ENCODE data around the gene SUPT16H. TPM values are rescaled to one million over a fixed set of nuclear protein-coding genes. Genes with fewer than 3 reads are reported as not detected.

Gene SUPT16H
- total and polyA plus RNA-seq, 2 experiments from 2014 or later: 61.2 to 61.7 TPM

DNA sequence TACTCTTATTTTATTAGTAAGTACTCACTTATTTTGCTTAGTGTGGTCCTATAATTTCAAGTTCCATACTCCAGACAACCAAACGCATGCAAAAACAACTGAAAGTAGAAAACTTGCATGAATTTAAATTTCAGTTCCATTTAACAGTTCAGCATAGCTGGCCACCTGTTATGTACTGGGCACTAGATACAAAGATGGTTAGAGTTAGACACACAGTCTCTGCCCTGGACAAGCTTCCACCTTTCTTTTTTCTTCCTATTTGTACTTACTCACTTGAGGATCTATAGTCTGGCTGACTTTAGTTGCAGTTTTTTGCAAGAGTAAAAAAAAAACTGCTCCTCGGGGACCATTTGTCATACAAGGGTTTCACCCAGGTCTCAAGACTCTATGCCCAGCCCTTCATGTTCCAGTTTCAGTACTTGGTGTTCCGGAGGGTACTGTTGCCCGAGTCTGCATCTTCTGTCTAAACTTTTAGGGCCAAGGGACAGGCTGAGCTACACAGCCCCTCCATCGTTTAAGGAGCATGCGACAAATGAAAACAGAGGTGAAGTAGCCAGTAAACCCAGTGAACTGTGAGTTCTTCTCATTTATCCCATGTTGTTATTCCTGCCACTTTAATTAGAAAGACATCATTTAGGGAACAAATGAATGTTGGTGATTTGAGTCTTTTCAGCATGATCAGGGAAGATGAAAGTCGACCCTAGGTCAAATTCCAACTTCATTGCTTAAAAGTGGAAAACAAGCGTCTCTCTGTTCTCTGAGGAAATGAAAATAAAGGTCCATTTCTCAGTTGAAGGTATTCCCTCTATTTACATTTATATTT, 81.6 kb downstream of the SUPT16H start:
- TF ChIP-seq, protein P1, sequence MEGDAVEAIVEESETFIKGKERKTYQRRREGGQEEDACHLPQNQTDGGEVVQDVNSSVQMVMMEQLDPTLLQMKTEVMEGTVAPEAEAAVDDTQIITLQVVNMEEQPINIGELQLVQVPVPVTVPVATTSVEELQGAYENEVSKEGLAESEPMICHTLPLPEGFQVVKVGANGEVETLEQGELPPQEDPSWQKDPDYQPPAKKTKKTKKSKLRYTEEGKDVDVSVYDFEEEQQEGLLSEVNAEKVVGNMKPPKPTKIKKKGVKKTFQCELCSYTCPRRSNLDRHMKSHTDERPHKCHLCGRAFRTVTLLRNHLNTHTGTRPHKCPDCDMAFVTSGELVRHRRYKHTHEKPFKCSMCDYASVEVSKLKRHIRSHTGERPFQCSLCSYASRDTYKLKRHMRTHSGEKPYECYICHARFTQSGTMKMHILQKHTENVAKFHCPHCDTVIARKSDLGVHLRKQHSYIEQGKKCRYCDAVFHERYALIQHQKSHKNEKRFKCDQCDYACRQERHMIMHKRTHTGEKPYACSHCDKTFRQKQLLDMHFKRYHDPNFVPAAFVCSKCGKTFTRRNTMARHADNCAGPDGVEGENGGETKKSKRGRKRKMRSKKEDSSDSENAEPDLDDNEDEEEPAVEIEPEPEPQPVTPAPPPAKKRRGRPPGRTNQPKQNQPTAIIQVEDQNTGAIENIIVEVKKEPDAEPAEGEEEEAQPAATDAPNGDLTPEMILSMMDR (IDR thresholded peaks at IDR 0.05; ENCODE audit: low read depth, low read length): no peak
- no peaks in the 10 kb centered on the region for H3K36me3 ChIP-seq
- H3K27me3 ChIP-seq: peaks cover 8% of the 10 kb centered on the region
- DNase-seq (ENCODE audit: low read depth in 1 of 2, low spot score in 1 of 2): no peak
- H3K27ac ChIP-seq: no peak overlapping the region
- peaks cover under 1% of the 10 kb centered on the region for H3K4me1 ChIP-seq (ENCODE audit: low read depth)
- H3K4me3 ChIP-seq: no peak overlapping the region
- no peaks in the 10 kb centered on the region for H3K9me3 ChIP-seq (ENCODE audit: low read depth)

Other genes starting within 250 kb of the SUPT16H start
- not detected in 2 replicates for gene OR5AU1, start 228.0 kb downstream of the SUPT16H start, total RNA-seq
- gene OR5AU1, start 228.0 kb downstream of the SUPT16H start, polyA plus RNA-seq: not detected in 2 replicates
- gene HNRNPC, start 114.6 kb downstream of the SUPT16H start, total RNA-seq: 564 and 928 TPM in 2 replicates
- 650 and 986 TPM in 2 replicates for gene HNRNPC, start 114.6 kb downstream of the SUPT16H start, polyA plus RNA-seq
- gene RPGRIP1, start 103.9 kb downstream of the SUPT16H start, total RNA-seq: 0.14 TPM in 1 of 2 replicates, not detected in the other
- gene RPGRIP1, start 103.9 kb downstream of the SUPT16H start, polyA plus RNA-seq: 0.31 TPM in 1 of 2 replicates, not detected in the other
- 59.2 and 71.4 TPM in 2 replicates for gene CHD8, start 72.1 kb upstream of the SUPT16H start, total RNA-seq
- 25.2 and 36.7 TPM in 2 replicates for gene CHD8, start 72.1 kb upstream of the SUPT16H start, polyA plus RNA-seq
- 28.5 and 29.7 TPM in 2 replicates for gene RAB2B, start 92.9 kb upstream of the SUPT16H start, total RNA-seq
- 17.8 and 28.5 TPM in 2 replicates for gene RAB2B, start 92.9 kb upstream of the SUPT16H start, polyA plus RNA-seq
- 34.3 and 37.8 TPM in 2 replicates for gene TOX4, start 93.2 kb upstream of the SUPT16H start, total RNA-seq
- 42.3 and 45.2 TPM in 2 replicates for gene TOX4, start 93.2 kb upstream of the SUPT16H start, polyA plus RNA-seq
- gene METTL3, start 127.3 kb upstream of the SUPT16H start, total RNA-seq: 57.9 and 69.2 TPM in 2 replicates
- 59.7 and 63.9 TPM in 2 replicates for gene METTL3, start 127.3 kb upstream of the SUPT16H start, polyA plus RNA-seq
- gene SALL2, start 142.3 kb upstream of the SUPT16H start, total RNA-seq: 56.8 and 74.6 TPM in 2 replicates
- gene SALL2, start 142.3 kb upstream of the SUPT16H start, polyA plus RNA-seq: 32.5 and 39.8 TPM in 2 replicates
- not detected in 2 replicates for gene OR10G3, start 196.1 kb upstream of the SUPT16H start, total RNA-seq
- not detected in 2 replicates for gene OR10G3, start 196.1 kb upstream of the SUPT16H start, polyA plus RNA-seq